HG03196 (cell line): ENCODE data around the gene CDKL5.

ENCODE experiments used
- ATAC-seq: cut with Tn5 transposase; IDR thresholded peaks from one replicate; pipeline ENCODE4 v1.9.1; 2021; ENCODE audit not compliant: unreplicated experiment

CDKL5 gene

GRCh38 chrX:18639280-18639679 is 213.9 kb downstream of the CDKL5 start:
- no peak for ATAC-seq

- ATAC-seq = no peak
Measured at GRCh38 chrX:18640686-18641085, 215.3 kb downstream of the CDKL5 start.

DNA sequence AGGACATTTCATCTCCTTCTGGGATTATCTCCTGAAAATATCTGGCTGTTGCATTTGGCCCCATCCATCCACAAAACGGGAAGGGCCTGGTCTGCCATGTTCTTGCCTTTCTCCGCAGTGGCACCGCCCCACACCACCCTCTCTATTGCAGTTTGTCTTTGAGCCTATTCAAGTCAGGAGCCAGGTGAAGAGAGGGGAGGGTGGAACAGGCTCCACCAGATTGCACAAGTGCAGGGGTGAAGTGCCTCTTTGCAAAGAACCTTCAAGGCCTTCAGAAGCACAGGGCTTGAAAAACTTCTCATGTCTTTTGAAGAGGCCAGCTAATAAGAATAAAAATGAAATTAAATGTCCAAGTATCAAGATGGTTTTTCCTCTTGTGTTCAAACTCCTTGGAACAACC is 217.8 kb downstream of the CDKL5 start:
- no peak for ATAC-seq

DNA sequence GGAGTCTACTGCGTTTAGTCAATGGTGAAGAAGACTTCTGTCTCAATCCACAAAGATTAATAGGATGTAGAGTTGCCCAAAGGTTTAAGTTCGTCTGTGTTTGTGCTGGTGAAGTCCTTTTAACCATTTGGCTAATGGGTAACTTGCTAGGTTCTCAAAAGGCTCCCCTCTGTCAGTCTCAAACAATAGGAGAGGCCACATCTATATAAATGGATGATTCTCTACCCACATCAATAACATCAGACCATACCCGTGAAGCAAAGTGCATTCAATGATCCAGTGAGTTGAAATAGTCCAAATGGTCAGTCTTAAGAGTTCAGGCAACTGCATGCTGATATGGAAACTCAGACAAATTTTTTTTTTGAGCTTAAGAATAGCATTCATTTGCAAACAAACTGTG is 218.4 kb downstream of the CDKL5 start:
- ATAC-seq = no peak

DNA sequence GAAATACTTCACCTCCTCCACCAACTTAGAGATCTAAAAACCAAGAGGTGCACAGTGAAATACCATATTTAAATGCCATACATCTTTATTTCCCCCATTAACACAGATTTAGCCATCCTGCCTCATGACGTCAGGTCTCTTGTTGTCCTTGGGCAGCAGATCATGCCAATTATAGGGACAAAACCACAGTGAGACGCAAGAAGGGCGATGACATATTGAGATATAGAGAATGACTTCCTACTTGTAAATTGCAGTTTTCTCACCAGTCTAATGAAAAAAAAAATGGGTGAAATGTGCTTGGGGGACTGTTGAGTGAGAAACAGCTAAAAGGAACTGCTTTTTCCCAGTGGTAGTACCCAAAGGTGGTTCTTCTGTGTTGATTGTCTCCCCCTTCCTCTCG is 222.2 kb downstream of the CDKL5 start:
- no peak for ATAC-seq

DNA sequence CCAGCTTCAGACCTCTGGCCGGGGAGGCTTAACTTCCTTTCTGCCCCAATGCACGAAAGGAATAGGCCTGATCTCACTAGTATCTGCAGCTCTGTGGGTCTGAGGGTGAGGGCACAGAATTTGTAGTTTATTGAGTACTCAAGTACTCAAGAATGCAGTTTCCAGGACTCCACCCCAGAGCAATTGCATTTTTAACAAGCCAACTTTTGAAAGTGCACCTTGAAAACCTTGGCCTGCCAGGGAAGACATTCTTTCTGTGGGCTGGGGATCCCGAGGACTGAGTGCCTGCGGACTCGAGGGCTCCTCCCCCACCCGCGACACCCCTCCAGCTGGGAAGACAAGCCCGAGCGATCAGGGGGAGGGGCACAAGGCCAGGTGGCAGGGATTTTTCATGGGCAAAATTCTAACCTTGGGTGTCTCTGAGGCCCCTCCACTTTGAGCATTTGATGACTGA is 224.1 kb downstream of the CDKL5 start:
- ATAC-seq = no peak

DNA sequence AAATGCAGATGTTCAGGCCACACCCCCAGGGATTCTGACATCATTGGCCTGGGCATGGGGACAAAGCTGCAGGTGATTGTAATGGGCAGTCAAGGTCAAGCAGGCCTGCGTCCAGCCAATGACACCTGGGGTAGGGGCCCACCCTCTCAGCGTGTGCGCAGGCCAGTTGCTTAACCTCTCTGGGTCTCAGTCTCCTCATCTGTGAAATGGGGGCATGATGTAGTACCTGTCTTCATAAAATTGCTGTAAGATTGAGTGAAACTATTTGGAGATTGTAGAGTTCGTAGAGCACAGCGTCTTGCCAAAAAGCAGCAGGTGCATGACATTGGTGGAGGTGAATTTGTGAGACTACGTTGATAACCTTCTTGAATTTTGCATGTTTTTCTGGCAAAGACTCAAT is 225.3 kb downstream of the CDKL5 start:
- ATAC-seq = no peak

- ATAC-seq = no peak
Measured at GRCh38 chrX:18652636-18653035, 227.2 kb downstream of the CDKL5 start.

GRCh38 chrX:18654875-18655836 is 229.7 kb downstream of the CDKL5 start:
- ATAC-seq = no peak

DNA sequence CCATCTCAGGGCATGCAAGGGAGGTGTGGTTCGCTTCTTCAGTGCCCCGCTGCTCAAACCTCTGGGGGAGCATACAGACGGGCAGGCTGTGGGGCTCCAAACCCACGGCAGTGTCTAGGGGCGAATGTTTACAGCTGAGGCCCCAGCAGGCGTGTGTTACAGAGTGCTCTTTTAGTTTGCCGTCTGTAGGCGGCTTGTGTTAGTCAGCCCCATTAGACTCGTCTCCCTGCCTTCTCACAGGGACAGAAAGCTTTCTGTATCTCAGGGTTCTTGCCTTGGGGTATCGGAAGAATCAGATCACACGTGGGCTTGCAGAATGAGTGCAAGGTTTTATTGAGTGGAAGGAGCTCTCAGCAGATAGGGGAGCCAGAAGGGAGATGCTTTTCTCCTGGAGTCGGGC is 235.9 kb downstream of the CDKL5 start:
- no peak for ATAC-seq

DNA sequence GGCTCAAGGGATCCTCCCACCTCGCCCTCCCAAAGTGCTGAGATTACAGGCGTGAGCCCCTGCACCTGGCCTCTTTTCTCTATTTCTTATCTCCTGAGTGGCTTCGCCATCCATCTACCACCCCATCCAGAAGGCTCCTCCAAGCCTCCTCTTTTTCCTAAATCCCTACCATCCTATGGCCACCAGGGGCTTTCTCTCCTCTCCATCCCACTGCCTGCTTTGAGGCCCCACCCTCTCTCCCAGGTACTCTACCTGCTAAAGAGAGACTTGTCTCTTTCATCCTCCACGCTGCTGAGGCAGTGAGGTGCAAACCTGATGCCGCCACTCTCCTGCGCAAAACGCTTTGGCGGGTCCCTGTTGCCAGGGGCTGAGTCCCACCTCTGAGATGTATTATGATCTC is 239.5 kb downstream of the CDKL5 start:
- no peak for ATAC-seq

DNA sequence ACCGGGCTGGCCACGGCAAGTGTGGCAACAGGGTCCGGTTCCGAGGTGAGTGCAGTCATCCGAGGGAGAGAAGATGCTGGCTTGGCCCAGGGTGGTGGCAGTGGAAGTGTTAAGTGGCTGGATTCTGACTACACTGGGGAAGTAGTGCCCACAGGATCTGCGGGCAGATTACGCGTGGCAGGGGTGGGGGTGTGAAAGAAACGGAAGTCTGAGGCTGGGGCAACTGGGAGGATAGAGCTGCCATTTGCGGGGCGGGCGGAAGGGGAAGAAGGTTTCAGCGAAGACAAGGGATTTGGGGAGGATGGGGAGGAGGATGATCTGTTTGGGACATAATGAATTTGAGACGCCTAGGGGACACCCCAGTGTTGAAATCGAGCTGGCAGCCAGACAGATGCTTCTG is 241.2 kb downstream of the CDKL5 start:
- ATAC-seq = no peak

- ATAC-seq = no peak
Measured at GRCh38 chrX:18668071-18668835, 242.8 kb downstream of the CDKL5 start.

GRCh38 chrX:18672008-18672407 is 246.6 kb downstream of the CDKL5 start, which contains the start of gene RS1:
Gene RS1, minus strand, starts transcription at chrX:18672108. Its CDS starts 40 bp downstream, at chrX:18672068.
- ATAC-seq = no peak

DNA sequence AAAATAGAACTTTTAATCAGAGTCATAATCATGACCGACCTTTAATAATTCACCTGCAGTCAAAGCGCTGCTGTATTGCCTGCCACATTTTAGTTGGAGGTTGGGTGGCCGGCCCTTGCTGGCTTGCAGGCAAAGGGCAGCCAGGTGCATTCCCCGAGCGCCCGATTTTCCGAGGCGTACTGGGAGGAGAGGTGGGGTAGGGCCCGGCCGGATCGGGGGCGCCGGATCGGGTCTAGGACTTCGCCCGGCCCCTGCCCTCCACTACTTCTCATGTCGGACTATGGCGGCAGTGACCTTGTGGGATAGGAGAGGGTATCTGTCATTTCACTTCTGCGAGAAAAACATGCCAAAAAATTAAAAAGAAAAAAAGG is 249.0 kb downstream of the CDKL5 start:
- ATAC-seq = peak; percentile 49

DNA sequence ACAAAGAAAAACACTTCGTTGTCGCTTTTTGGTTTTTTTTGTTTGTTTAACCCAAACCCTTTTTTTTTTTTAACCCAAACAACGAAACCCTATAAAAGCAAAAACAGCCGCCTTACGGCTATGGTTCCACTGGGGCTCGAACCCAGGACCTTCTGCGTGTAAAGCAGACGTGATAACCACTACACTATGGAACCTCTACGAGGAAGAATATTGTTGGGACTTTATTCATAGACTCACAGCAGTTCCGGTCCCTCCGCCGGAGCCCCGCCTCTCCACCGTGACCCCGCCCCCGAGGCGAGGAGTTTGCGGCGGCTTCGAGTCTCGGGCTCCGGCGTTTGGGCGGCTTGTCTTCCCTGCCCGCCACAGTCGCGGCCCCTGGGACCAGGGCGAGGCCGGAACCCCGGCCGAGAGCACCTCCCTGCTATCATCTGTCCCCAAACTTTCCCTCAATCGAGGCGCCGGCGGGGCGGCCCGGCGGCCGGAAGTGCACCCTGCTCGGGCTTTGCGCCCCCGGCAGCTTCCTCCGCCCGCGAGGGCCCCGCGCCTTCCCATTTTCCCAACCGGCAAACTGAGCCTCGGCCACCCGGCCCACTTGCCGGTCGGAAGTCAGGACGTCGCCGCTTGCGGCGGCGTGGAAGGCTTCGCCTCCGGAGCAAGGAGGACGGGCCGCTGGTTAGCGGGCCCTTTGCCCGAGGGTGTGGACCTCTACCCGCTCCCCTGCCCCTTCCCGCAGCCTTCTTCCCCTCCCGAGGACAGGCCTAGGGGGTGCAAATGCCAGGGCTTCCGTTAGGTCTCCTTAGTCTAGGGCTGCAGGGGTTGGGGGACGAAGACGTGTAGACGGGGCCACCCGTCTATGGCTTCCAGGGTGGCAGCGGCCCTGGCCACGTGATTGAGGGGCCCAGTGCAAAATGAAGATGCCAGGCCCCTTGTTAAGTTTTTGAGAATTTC is 249.7 kb downstream of the CDKL5 start:
- peak; percentile 81 for ATAC-seq

DNA sequence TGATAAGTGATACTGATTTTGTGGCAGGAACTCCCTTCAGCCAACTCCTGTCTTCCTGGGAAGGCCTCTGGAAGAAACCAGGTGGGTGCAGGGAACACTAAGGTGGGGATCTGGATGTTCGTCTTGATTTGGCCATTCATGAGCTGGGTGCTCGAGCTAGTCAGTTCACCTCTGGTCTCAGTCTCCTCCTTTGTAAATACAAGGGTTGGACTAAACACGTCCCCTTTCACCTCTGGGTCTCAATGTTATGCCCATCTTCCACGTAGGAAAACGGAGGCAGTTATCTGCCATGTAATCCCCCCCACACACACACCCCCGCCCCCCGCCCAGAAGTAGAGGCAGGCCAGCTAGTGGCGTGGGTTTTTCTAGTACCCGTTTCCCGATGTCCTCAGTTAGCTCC is 250.6 kb downstream of the CDKL5 start:
- ATAC-seq = no peak

- no peak for ATAC-seq
Measured at GRCh38 chrX:18676470-18676869, 251.1 kb downstream of the CDKL5 start.

DNA sequence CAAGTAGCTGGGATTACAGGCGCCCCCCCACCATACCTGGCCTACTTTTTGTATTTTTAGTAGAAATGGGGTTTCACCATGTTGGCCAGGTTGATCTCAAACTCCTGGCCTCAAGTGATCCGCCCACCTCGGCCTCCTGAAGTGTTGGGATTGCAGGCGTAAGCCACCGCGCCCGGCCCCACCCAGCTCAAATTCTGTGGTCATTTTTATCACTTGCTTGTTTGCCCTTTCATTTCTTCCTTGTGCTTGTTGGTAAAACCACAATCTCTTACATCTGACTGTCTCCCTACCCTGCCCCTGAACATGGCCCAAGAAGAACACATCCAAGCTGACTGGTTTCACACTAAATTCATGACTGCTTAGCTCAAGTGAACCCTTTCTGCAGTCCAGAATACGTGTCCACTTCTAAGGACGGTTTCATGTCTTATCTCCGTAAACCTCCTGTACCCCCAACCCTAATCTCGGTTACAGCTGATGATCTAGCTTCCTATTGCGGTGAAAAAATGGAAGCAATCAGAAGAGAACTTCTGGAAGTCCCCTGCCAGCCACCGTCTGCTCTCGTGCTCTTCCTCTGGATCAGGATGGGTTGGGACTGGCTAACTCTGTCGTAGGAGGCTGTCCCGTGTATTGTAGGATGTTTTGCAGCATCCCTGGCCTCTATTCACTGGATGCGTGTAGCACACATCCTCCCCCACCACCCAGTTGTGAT is 251.9 kb downstream of the CDKL5 start:
- no peak for ATAC-seq

GRCh38 chrX:18681996-18682395 is 256.6 kb downstream of the CDKL5 start:
- ATAC-seq = no peak
